ENCODE results near the gene SIGMAR1.

Gene SIGMAR1

DNA sequence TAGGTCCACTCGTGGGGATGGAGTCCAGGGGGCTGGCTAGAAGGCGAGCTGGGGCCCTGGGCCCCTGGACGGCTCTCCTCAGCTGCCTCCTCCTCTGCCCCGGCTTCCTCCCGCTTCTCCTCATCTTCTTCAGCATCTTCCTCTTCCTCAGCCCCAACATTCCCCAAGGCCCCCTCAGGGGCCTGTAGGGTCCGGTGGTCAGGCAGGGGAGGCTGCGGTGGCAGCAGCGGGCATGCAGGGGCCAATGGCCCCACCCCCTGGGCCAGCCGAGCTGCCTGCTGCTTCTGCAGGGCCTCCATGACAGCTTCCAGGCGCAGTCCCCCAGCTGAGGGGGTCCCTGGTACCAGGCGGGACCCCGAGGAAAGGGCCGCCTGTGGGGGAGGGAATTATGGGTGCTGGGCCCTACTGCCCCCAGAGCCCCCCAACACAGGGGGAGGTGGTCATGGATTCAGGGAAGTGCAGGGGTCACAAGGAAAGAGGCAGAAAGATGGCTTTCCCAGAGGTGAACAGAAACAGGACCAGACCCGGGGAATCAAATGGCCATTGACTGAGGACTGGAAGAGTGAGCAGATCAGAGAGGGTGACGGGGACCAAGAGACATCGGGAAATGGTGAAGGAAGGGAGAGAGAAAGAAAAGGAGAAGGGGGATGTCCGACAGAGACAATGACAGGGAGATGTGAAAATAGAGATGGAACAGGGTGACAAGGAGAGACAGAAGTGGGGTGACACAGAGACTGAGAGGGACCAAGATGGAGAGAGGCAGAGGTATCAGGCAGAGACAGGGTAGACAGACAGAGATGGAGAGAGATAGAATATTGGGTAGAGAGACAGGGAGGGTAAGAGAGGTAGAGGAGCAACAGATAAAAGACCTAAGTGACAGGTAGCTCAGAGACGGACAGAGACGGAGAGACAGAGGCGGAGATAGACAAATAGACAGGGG lies 9.6 kb downstream of the SIGMAR1 start:
- TF ChIP-seq, protein P1, sequence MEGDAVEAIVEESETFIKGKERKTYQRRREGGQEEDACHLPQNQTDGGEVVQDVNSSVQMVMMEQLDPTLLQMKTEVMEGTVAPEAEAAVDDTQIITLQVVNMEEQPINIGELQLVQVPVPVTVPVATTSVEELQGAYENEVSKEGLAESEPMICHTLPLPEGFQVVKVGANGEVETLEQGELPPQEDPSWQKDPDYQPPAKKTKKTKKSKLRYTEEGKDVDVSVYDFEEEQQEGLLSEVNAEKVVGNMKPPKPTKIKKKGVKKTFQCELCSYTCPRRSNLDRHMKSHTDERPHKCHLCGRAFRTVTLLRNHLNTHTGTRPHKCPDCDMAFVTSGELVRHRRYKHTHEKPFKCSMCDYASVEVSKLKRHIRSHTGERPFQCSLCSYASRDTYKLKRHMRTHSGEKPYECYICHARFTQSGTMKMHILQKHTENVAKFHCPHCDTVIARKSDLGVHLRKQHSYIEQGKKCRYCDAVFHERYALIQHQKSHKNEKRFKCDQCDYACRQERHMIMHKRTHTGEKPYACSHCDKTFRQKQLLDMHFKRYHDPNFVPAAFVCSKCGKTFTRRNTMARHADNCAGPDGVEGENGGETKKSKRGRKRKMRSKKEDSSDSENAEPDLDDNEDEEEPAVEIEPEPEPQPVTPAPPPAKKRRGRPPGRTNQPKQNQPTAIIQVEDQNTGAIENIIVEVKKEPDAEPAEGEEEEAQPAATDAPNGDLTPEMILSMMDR (IDR thresholded peaks at IDR 0.05; ENCODE audit: insufficient read depth, low read length, poor library complexity, severe bottlenecking) = no peak
- no peak for TF ChIP-seq EZH2phosphoT487 (conservative IDR thresholded peaks at IDR 0.05; ENCODE audit: low read length)
- 0 out of 2 replicates have a peak overlapping the region, but pooled peaks have one; percentile 3 for H3K9ac ChIP-seq (ENCODE audit: low read length)
- 0 out of 2 replicates have a peak, but pooled peaks cover 6% of the 10 kb centered on the region for H3F3A ChIP-seq (ENCODE audit: insufficient read depth)
- no peaks in the 10 kb centered on the region for H3K9me3 ChIP-seq (ENCODE audit: insufficient read depth, low read length)
- H2AFZ ChIP-seq (ENCODE audit: low read depth, low read length, severe bottlenecking) = no peak overlapping the region
- no peaks in the 10 kb centered on the region for H3K79me2 ChIP-seq (ENCODE audit: insufficient read depth, low read length)
- H3K4me2 ChIP-seq (ENCODE audit: low read depth, low read length, poor library complexity, severe bottlenecking) = peak overlapping the region; percentile 40
- H3K27ac ChIP-seq (ENCODE audit: low read depth, low read length) = no peak overlapping the region
- H3K9me2 ChIP-seq (replicated peaks; ENCODE audit: insufficient read depth, low read length) = no peaks in the 10 kb centered on the region
- no peak overlapping the region for H3K4me3 ChIP-seq (ENCODE audit: insufficient read depth, low read length, poor library complexity, severe bottlenecking)
- H4K20me1 ChIP-seq (ENCODE audit: low read depth, low read length) = no peaks in the 10 kb centered on the region
- H3K36me3 ChIP-seq (ENCODE audit: low read length) = no peaks in the 10 kb centered on the region
- H3K27me3 ChIP-seq (ENCODE audit: low read length) = 0 out of 2 replicates have a peak, but pooled peaks cover 3% of the 10 kb centered on the region

DNA sequence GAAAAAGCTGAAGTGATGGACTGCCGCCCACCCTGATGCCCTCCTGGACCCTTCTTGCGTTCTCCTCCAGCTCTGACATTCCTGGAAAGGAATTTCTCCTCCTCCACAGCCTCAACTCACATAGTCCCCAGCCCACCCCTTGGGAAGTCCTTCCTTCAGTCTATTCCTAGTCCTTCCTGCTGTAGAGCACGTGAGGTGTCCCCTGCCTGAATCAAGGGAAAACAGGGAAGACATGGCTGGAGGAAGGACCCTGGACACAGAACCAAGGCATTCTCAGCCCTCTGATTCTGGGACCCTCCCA lies 12.5 kb downstream of the SIGMAR1 start:
- Histone ChIP-seq H3K9ac (ENCODE audit: low read length) (no peak overlapping the region), H2AFZ (ENCODE audit: low read depth, low read length, severe bottlenecking) (no peak overlapping the region), H3K27me3 (ENCODE audit: low read length) (0 out of 2 replicates have a peak, but pooled peaks cover 3% of the 10 kb centered on the region), H4K20me1 (ENCODE audit: low read depth, low read length) (no peaks in the 10 kb centered on the region), H3F3A (ENCODE audit: insufficient read depth) (no peaks in the 10 kb centered on the region), H3K9me3 (ENCODE audit: insufficient read depth, low read length) (no peaks in the 10 kb centered on the region), H3K4me3 (ENCODE audit: insufficient read depth, low read length, poor library complexity, severe bottlenecking) (no peak overlapping the region), H3K9me2 (replicated peaks; ENCODE audit: insufficient read depth, low read length) (no peaks in the 10 kb centered on the region), H3K27ac (ENCODE audit: low read depth, low read length) (no peak overlapping the region), H3K4me2 (ENCODE audit: low read depth, low read length, poor library complexity, severe bottlenecking) (no peak overlapping the region), H3K36me3 (ENCODE audit: low read length) (no peaks in the 10 kb centered on the region), H3K79me2 (ENCODE audit: insufficient read depth, low read length) (no peaks in the 10 kb centered on the region)
- TF ChIP-seq EZH2phosphoT487 (conservative IDR thresholded peaks at IDR 0.05; ENCODE audit: low read length) = no peak
- TF ChIP-seq, protein P1 (IDR thresholded peaks at IDR 0.05; ENCODE audit: insufficient read depth, low read length, poor library complexity, severe bottlenecking) = no peak

- TF ChIP-seq, protein P1 (IDR thresholded peaks at IDR 0.05; ENCODE audit: insufficient read depth, low read length, poor library complexity, severe bottlenecking) = no peak
- no peak for TF ChIP-seq EZH2phosphoT487 (conservative IDR thresholded peaks at IDR 0.05; ENCODE audit: low read length)
- no peaks in the 10 kb centered on the region for H4K20me1 ChIP-seq (ENCODE audit: low read depth, low read length)
- 0 out of 2 replicates have a peak, but pooled peaks cover 3% of the 10 kb centered on the region for H3K27me3 ChIP-seq (ENCODE audit: low read length)
- no peaks in the 10 kb centered on the region for H3K36me3 ChIP-seq (ENCODE audit: low read length)
- no peak overlapping the region for H3K27ac ChIP-seq (ENCODE audit: low read depth, low read length)
- H3K9me3 ChIP-seq (ENCODE audit: insufficient read depth, low read length) = no peaks in the 10 kb centered on the region
- H3K79me2 ChIP-seq (ENCODE audit: insufficient read depth, low read length) = no peaks in the 10 kb centered on the region
- no peak overlapping the region for H2AFZ ChIP-seq (ENCODE audit: low read depth, low read length, severe bottlenecking)
- no peaks in the 10 kb centered on the region for H3F3A ChIP-seq (ENCODE audit: insufficient read depth)
- H3K4me2 ChIP-seq (ENCODE audit: low read depth, low read length, poor library complexity, severe bottlenecking) = no peak overlapping the region
- no peaks in the 10 kb centered on the region for H3K9me2 ChIP-seq (replicated peaks; ENCODE audit: insufficient read depth, low read length)
- H3K4me3 ChIP-seq (ENCODE audit: insufficient read depth, low read length, poor library complexity, severe bottlenecking) = no peak overlapping the region
- no peak overlapping the region for H3K9ac ChIP-seq (ENCODE audit: low read length)
These were observed 13.0 kb downstream of the SIGMAR1 start for GRCh38 chr9:34624475-34625185.

Measured in SU-DHL-6 (cell line).